ENCODE data around the gene RPL36. TPM values are rescaled to one million over a fixed set of nuclear protein-coding genes. Genes with fewer than 3 reads are reported as not detected.
A peak's percentile ranks its signal among the peaks of the same experiment; 100 is the strongest.

The RPL36 gene
- total and polyA plus RNA-seq, 9 of the 15 experiments (the other 6 are each of a cell fraction or from before 2014, with no cell fraction given): 350 to 3,412 (median 1,507) TPM

DNA sequence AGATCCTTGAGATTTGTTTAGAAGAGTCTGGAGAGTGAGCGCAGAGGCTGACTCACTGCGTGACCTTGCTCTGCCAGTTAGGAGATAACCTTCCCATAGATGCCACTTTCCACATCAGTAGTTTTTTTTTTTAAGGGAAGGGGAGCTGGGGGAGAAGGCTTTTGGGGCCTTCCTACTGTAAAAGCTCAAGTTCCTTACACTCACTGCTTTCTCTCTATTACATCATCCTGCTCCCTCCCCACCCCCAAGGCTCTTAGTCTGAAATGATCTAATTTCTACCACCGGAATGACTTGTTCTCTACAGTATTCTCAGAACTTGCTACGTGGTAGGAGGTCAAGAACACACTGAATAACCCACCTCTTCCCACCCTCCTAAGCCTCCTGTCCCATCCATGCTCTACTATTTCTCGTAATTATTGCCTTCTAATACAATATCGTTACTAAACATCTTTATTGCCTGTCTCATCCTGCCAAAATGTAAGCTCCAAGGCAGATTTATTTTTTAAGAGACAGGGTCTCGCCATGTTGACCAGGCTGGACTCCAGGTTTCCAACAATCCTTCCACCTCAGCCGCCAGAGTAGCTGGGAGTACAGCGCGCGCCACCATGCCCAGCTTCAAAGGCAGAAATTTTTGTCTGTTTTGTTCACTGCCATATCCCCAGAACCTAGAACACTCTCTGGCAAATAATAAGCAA, 28.6 kb downstream of the RPL36 start (continued):
- TF ChIP-seq, protein P1, sequence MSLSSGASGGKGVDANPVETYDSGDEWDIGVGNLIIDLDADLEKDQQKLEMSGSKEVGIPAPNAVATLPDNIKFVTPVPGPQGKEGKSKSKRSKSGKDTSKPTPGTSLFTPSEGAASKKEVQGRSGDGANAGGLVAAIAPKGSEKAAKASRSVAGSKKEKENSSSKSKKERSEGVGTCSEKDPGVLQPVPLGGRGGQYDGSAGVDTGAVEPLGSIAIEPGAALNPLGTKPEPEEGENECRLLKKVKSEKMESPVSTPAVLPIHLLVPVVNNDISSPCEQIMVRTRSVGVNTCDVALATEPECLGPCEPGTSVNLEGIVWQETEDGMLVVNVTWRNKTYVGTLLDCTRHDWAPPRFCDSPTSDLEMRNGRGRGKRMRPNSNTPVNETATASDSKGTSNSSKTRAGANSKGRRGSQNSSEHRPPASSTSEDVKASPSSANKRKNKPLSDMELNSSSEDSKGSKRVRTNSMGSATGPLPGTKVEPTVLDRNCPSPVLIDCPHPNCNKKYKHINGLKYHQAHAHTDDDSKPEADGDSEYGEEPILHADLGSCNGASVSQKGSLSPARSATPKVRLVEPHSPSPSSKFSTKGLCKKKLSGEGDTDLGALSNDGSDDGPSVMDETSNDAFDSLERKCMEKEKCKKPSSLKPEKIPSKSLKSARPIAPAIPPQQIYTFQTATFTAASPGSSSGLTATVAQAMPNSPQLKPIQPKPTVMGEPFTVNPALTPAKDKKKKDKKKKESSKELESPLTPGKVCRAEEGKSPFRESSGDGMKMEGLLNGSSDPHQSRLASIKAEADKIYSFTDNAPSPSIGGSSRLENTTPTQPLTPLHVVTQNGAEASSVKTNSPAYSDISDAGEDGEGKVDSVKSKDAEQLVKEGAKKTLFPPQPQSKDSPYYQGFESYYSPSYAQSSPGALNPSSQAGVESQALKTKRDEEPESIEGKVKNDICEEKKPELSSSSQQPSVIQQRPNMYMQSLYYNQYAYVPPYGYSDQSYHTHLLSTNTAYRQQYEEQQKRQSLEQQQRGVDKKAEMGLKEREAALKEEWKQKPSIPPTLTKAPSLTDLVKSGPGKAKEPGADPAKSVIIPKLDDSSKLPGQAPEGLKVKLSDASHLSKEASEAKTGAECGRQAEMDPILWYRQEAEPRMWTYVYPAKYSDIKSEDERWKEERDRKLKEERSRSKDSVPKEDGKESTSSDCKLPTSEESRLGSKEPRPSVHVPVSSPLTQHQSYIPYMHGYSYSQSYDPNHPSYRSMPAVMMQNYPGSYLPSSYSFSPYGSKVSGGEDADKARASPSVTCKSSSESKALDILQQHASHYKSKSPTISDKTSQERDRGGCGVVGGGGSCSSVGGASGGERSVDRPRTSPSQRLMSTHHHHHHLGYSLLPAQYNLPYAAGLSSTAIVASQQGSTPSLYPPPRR (CRISPR knock-in tag; IDR thresholded peaks at IDR 0.05; ENCODE audit: borderline replicate concordance): no peak
- TF ChIP-seq NELFE (IDR thresholded peaks at IDR 0.05; ENCODE audit: insufficient read depth, insufficient read length) (no peak), ZNF239 (CRISPR knock-in tag; IDR thresholded peaks at IDR 0.05) (no peak), GABPB2 (CRISPR knock-in tag; conservative IDR thresholded peaks at IDR 0.05) (0 out of 2 replicates have a peak, but pooled peaks have one; percentile 49), ZNF785 (CRISPR knock-in tag; IDR thresholded peaks at IDR 0.05) (no peak)
- TF ChIP-seq, protein P2, sequence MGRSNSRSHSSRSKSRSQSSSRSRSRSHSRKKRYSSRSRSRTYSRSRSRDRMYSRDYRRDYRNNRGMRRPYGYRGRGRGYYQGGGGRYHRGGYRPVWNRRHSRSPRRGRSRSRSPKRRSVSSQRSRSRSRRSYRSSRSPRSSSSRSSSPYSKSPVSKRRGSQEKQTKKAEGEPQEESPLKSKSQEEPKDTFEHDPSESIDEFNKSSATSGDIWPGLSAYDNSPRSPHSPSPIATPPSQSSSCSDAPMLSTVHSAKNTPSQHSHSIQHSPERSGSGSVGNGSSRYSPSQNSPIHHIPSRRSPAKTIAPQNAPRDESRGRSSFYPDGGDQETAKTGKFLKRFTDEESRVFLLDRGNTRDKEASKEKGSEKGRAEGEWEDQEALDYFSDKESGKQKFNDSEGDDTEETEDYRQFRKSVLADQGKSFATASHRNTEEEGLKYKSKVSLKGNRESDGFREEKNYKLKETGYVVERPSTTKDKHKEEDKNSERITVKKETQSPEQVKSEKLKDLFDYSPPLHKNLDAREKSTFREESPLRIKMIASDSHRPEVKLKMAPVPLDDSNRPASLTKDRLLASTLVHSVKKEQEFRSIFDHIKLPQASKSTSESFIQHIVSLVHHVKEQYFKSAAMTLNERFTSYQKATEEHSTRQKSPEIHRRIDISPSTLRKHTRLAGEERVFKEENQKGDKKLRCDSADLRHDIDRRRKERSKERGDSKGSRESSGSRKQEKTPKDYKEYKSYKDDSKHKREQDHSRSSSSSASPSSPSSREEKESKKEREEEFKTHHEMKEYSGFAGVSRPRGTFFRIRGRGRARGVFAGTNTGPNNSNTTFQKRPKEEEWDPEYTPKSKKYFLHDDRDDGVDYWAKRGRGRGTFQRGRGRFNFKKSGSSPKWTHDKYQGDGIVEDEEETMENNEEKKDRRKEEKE (IDR thresholded peaks at IDR 0.05; ENCODE audit: borderline replicate concordance in 1 of 2, control insufficient read depth in 1 of 2, low read depth in 2 of 2, low read length in 1 of 2): no peak
- TF ChIP-seq, protein P3, sequence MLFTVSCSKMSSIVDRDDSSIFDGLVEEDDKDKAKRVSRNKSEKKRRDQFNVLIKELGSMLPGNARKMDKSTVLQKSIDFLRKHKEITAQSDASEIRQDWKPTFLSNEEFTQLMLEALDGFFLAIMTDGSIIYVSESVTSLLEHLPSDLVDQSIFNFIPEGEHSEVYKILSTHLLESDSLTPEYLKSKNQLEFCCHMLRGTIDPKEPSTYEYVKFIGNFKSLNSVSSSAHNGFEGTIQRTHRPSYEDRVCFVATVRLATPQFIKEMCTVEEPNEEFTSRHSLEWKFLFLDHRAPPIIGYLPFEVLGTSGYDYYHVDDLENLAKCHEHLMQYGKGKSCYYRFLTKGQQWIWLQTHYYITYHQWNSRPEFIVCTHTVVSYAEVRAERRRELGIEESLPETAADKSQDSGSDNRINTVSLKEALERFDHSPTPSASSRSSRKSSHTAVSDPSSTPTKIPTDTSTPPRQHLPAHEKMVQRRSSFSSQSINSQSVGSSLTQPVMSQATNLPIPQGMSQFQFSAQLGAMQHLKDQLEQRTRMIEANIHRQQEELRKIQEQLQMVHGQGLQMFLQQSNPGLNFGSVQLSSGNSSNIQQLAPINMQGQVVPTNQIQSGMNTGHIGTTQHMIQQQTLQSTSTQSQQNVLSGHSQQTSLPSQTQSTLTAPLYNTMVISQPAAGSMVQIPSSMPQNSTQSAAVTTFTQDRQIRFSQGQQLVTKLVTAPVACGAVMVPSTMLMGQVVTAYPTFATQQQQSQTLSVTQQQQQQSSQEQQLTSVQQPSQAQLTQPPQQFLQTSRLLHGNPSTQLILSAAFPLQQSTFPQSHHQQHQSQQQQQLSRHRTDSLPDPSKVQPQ (CRISPR knock-in tag; IDR thresholded peaks at IDR 0.05; ENCODE audit: borderline replicate concordance): no peak
- TF ChIP-seq, protein P4, sequence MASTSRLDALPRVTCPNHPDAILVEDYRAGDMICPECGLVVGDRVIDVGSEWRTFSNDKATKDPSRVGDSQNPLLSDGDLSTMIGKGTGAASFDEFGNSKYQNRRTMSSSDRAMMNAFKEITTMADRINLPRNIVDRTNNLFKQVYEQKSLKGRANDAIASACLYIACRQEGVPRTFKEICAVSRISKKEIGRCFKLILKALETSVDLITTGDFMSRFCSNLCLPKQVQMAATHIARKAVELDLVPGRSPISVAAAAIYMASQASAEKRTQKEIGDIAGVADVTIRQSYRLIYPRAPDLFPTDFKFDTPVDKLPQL (IDR thresholded peaks at IDR 0.05; ENCODE audit: extremely low read depth, insufficient read length): no peak
- TF ChIP-seq, protein P5, sequence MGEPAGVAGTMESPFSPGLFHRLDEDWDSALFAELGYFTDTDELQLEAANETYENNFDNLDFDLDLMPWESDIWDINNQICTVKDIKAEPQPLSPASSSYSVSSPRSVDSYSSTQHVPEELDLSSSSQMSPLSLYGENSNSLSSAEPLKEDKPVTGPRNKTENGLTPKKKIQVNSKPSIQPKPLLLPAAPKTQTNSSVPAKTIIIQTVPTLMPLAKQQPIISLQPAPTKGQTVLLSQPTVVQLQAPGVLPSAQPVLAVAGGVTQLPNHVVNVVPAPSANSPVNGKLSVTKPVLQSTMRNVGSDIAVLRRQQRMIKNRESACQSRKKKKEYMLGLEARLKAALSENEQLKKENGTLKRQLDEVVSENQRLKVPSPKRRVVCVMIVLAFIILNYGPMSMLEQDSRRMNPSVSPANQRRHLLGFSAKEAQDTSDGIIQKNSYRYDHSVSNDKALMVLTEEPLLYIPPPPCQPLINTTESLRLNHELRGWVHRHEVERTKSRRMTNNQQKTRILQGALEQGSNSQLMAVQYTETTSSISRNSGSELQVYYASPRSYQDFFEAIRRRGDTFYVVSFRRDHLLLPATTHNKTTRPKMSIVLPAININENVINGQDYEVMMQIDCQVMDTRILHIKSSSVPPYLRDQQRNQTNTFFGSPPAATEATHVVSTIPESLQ (CRISPR knock-in tag; IDR thresholded peaks at IDR 0.05): no peak; the same call in 1 of the 2 replicates
- TF ChIP-seq, protein P6, sequence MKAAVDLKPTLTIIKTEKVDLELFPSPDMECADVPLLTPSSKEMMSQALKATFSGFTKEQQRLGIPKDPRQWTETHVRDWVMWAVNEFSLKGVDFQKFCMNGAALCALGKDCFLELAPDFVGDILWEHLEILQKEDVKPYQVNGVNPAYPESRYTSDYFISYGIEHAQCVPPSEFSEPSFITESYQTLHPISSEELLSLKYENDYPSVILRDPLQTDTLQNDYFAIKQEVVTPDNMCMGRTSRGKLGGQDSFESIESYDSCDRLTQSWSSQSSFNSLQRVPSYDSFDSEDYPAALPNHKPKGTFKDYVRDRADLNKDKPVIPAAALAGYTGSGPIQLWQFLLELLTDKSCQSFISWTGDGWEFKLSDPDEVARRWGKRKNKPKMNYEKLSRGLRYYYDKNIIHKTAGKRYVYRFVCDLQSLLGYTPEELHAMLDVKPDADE (conservative IDR thresholded peaks at IDR 0.05; ENCODE audit: control insufficient read depth, low read depth, low read length): no peak

All from K562 (cell line).